Fibroblast of lung (primary cell): ENCODE data around the gene SLC8A2.

Experiments
- CTCF ChIP-seq, 2 donors: IDR thresholded peaks in 1 of 2; conservative IDR thresholded peaks in 1 of 2; 1 replicate in 1 of 2; 2 replicates in 1 of 2; pipeline ENCODE4 v1.5.1; 2011 to 2012; ENCODE audit warnings: low read length in 2 of 2, control low read depth in 1 of 2, inconsistent platforms in 1 of 2, low read depth in 1 of 2, mild to moderate bottlenecking in 1 of 2
- EZH2 ChIP-seq: IDR thresholded peaks from 2 replicates; pipeline ENCODE4 v1.5.1; 2012; ENCODE audit warnings: low read length, control low read depth, mild to moderate bottlenecking; ENCODE audit errors: missing control alignments

GRCh38 chr19:47446534-47447469 is 24.9 kb downstream of the SLC8A2 start:
- no peak for TF ChIP-seq CTCF (conservative IDR thresholded peaks at IDR 0.05 in 1 of 2, IDR thresholded peaks at IDR 0.05 in 1 of 2; ENCODE audit: low read depth in 1 of 2, low read length in 2 of 2)
- TF ChIP-seq EZH2 = no peak
